Measurements from ENCODE around the gene SPAG4.
A peak's percentile ranks its signal among the peaks of the same experiment; 100 is the strongest.

Gene SPAG4

DNA sequence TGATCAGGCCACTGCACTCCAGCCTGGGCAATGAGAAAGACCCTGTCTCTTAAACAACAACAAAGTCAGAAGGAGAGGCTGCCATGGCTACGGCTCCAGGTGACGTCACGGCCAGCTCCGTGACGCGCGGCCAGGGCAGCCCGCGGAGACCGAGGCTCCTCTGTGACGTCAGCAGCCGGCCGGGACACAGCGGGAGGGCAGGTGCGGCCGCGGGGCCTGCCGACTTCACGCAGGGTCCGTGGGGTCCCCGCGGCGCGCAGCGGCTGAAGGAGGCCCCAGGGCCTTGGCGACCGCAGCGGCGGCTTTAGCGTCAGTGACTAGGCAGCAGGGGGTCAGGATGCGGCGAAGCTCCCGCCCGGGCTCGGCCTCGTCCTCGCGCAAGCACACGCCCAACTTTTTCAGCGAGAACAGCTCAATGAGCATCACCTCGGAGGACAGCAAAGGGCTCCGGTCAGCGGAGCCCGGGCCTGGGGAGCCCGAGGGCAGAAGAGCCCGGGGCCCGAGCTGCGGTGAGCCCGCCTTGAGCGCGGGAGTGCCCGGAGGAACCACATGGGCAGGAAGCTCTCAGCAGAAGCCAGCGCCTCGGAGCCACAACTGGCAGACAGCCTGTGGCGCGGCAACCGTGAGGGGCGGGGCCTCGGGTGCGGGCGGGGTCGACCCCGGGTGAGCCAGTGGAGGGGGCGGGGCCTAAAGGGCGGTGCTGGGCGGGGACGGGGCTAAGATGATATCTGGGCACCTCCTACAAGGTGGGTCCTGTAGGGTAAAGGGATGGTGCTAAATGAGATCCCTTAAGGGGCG, at the start of gene SPAG4 (continued):
- TF ChIP-seq, protein P1, sequence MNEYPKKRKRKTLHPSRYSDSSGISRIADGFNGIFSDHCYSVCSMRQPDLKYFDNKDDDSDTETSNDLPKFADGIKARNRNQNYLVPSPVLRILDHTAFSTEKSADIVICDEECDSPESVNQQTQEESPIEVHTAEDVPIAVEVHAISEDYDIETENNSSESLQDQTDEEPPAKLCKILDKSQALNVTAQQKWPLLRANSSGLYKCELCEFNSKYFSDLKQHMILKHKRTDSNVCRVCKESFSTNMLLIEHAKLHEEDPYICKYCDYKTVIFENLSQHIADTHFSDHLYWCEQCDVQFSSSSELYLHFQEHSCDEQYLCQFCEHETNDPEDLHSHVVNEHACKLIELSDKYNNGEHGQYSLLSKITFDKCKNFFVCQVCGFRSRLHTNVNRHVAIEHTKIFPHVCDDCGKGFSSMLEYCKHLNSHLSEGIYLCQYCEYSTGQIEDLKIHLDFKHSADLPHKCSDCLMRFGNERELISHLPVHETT (tag by site-specific recombination; IDR thresholded peaks at IDR 0.05): no peak; the same call in 1 of the 2 replicates
- TF ChIP-seq SP3 (tag by site-specific recombination; IDR thresholded peaks at IDR 0.05) (peak; percentile 92), ZBTB48 (tag by site-specific recombination; IDR thresholded peaks at IDR 0.05) (peak; percentile 52; the same call in 1 of the 2 replicates), ZNF791 (tag by site-specific recombination; IDR thresholded peaks at IDR 0.05) (no peak), ZNF660 (tag by site-specific recombination; IDR thresholded peaks at IDR 0.05) (no peak), ZBTB7A (tag by site-specific recombination; IDR thresholded peaks at IDR 0.05; ENCODE audit: low read depth) (peak; percentile 41; the same call in 1 of the 2 replicates), ZNF324 (tag by site-specific recombination; IDR thresholded peaks at IDR 0.05) (peak; percentile 42; the same call in 1 of the 2 replicates), ZNF626 (tag by site-specific recombination; IDR thresholded peaks at IDR 0.05) (no peak), ZNF16 (tag by site-specific recombination; IDR thresholded peaks at IDR 0.05; ENCODE audit: low read depth) (no peak), ZBTB8A (tag by site-specific recombination; IDR thresholded peaks at IDR 0.05) (peak; percentile 96), SCRT1 (tag by site-specific recombination; IDR thresholded peaks at IDR 0.05; ENCODE audit: borderline replicate concordance) (no peak), ZNF274 (IDR thresholded peaks at IDR 0.05; ENCODE audit: low read length) (no peak), ZNF274 (tag by site-specific recombination; IDR thresholded peaks at IDR 0.05; ENCODE audit: borderline replicate concordance) (no peak), ZNF76 (tag by site-specific recombination; IDR thresholded peaks at IDR 0.05; ENCODE audit: borderline replicate concordance, low read depth) (0 out of 2 replicates have a peak, but pooled peaks have one; percentile 50), ZNF664 (tag by site-specific recombination; IDR thresholded peaks at IDR 0.05) (no peak), ZNF335 (tag by site-specific recombination; conservative IDR thresholded peaks at IDR 0.05) (peak; percentile 74), ZNF157 (tag by site-specific recombination; IDR thresholded peaks at IDR 0.05) (no peak), ZNF121 (tag by site-specific recombination; IDR thresholded peaks at IDR 0.05) (peak; percentile 93), ZNF133 (tag by site-specific recombination; IDR thresholded peaks at IDR 0.05) (0 out of 2 replicates have a peak, but pooled peaks have one; percentile 32), REPIN1 (tag by site-specific recombination; IDR thresholded peaks at IDR 0.05; ENCODE audit: low read depth) (peak; percentile 17; the same call in 1 of the 2 replicates), KLF10 (tag by site-specific recombination; IDR thresholded peaks at IDR 0.05) (peak; percentile 21; the same call in 1 of the 2 replicates), ZNF501 (tag by site-specific recombination; IDR thresholded peaks at IDR 0.05) (peak; percentile 76; the same call in 1 of the 2 replicates), ZIC2 (tag by site-specific recombination; IDR thresholded peaks at IDR 0.05) (peak; percentile 99), GLIS2 (tag by site-specific recombination; IDR thresholded peaks at IDR 0.05) (peak; percentile 93), ZBTB17 (tag by site-specific recombination; IDR thresholded peaks at IDR 0.05) (peak; percentile 62; the same call in 1 of the 2 replicates)
- TF ChIP-seq, protein P2, sequence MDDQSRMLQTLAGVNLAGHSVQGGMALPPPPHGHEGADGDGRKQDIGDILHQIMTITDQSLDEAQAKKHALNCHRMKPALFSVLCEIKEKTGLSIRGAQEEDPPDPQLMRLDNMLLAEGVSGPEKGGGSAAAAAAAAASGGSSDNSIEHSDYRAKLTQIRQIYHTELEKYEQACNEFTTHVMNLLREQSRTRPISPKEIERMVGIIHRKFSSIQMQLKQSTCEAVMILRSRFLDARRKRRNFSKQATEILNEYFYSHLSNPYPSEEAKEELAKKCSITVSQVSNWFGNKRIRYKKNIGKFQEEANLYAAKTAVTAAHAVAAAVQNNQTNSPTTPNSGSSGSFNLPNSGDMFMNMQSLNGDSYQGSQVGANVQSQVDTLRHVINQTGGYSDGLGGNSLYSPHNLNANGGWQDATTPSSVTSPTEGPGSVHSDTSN (CRISPR knock-in tag; IDR thresholded peaks at IDR 0.05): peak; percentile 71; the same call in 1 of the 2 replicates
- TF ChIP-seq, protein P3, sequence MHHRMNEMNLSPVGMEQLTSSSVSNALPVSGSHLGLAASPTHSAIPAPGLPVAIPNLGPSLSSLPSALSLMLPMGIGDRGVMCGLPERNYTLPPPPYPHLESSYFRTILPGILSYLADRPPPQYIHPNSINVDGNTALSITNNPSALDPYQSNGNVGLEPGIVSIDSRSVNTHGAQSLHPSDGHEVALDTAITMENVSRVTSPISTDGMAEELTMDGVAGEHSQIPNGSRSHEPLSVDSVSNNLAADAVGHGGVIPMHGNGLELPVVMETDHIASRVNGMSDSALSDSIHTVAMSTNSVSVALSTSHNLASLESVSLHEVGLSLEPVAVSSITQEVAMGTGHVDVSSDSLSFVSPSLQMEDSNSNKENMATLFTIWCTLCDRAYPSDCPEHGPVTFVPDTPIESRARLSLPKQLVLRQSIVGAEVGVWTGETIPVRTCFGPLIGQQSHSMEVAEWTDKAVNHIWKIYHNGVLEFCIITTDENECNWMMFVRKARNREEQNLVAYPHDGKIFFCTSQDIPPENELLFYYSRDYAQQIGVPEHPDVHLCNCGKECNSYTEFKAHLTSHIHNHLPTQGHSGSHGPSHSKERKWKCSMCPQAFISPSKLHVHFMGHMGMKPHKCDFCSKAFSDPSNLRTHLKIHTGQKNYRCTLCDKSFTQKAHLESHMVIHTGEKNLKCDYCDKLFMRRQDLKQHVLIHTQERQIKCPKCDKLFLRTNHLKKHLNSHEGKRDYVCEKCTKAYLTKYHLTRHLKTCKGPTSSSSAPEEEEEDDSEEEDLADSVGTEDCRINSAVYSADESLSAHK (tag by site-specific recombination; IDR thresholded peaks at IDR 0.05): no peak; the same call in 1 of the 2 replicates
- TF ChIP-seq, protein P4, sequence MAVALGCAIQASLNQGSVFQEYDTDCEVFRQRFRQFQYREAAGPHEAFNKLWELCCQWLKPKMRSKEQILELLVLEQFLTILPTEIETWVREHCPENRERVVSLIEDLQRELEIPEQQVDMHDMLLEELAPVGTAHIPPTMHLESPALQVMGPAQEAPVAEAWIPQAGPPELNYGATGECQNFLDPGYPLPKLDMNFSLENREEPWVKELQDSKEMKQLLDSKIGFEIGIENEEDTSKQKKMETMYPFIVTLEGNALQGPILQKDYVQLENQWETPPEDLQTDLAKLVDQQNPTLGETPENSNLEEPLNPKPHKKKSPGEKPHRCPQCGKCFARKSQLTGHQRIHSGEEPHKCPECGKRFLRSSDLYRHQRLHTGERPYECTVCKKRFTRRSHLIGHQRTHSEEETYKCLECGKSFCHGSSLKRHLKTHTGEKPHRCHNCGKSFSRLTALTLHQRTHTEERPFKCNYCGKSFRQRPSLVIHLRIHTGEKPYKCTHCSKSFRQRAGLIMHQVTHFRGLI (tag by site-specific recombination; IDR thresholded peaks at IDR 0.05): peak; percentile 80
- TF ChIP-seq, protein P5, sequence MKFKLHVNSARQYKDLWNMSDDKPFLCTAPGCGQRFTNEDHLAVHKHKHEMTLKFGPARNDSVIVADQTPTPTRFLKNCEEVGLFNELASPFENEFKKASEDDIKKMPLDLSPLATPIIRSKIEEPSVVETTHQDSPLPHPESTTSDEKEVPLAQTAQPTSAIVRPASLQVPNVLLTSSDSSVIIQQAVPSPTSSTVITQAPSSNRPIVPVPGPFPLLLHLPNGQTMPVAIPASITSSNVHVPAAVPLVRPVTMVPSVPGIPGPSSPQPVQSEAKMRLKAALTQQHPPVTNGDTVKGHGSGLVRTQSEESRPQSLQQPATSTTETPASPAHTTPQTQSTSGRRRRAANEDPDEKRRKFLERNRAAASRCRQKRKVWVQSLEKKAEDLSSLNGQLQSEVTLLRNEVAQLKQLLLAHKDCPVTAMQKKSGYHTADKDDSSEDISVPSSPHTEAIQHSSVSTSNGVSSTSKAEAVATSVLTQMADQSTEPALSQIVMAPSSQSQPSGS (tag by site-specific recombination; IDR thresholded peaks at IDR 0.05; ENCODE audit: low read depth): peak; percentile 98
- TF ChIP-seq, protein P6, sequence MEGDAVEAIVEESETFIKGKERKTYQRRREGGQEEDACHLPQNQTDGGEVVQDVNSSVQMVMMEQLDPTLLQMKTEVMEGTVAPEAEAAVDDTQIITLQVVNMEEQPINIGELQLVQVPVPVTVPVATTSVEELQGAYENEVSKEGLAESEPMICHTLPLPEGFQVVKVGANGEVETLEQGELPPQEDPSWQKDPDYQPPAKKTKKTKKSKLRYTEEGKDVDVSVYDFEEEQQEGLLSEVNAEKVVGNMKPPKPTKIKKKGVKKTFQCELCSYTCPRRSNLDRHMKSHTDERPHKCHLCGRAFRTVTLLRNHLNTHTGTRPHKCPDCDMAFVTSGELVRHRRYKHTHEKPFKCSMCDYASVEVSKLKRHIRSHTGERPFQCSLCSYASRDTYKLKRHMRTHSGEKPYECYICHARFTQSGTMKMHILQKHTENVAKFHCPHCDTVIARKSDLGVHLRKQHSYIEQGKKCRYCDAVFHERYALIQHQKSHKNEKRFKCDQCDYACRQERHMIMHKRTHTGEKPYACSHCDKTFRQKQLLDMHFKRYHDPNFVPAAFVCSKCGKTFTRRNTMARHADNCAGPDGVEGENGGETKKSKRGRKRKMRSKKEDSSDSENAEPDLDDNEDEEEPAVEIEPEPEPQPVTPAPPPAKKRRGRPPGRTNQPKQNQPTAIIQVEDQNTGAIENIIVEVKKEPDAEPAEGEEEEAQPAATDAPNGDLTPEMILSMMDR (tag by site-specific recombination; IDR thresholded peaks at IDR 0.05): peak; percentile 19; the same call in 1 of the 2 replicates
